Astrocyte (in vitro differentiated cells and primary cell): ENCODE results near the gene TMBIM1.

Experiments
- CTCF ChIP-seq: IDR thresholded peaks from 2 replicates; pipeline ENCODE4 v1.5.1; 2011; ENCODE audit warnings: low read depth, mild to moderate bottlenecking, inconsistent platforms, low read length, moderate library complexity; ENCODE audit not compliant: insufficient read depth
- EZH2 ChIP-seq: IDR thresholded peaks from 2 replicates; pipeline ENCODE4 v1.6.1; 2012; ENCODE audit warnings: mild to moderate bottlenecking, low read length, inconsistent platforms; ENCODE audit not compliant: insufficient read depth

- TF ChIP-seq CTCF (no peak), EZH2 (no peak)
These were observed 33.4 kb upstream of the TMBIM1 start for GRCh38 chr2:218325566-218326160.
